ENCODE data around the gene CCND1. TPM values are rescaled to one million over a fixed set of nuclear protein-coding genes. Genes with fewer than 3 reads are reported as not detected.

The CCND1 gene
- total and polyA plus RNA-seq, 12 donors: 12.1 to 149 (median 80.7) TPM

DNA sequence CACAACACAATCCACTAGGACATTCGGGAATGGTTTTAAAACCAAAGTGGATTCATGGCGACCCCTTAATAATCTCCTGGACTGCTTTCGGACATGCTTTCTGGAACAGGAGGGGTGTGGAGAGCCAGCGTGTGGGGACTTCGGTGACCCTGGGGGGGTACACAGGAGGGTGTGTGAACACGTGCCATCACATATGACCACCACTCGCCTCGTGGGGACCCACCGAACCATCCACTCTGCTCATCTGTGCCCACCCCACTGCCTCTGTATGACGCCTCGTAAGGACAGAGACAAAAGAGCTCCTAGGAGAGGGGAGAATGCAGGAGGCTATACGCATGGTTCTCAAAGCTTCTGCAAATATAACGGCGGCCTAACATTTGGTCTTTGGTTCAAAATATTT is 25.3 kb downstream of the CCND1 start:
- WGBS, 4 donors: 90 to 93% (median 91%) methylated on average over 9 to 14 of the region's 14 CpGs
- intact Hi-C loops (cut with DNase I): no loop called here
- Histone ChIP-seq H3K36me3 (replicated peaks in 1 of 2) (peaks cover 0 to 43% of the 10 kb centered on the region in 2 donors), H3K27me3 (no peaks in the 10 kb centered on the region), H3K27ac (no peak overlapping the region), H3K4me1 (replicated peaks in 1 of 2) (peaks cover 3 to 18% of the 10 kb centered on the region in 2 donors), H3K4me3 (no peak overlapping the region), H3K9me3 (replicated peaks in 1 of 3) (no peaks in the 10 kb centered on the region)
- TF ChIP-seq CTCF (IDR thresholded peaks at IDR 0.05): no peak
- TF ChIP-seq POLR2A (IDR thresholded peaks at IDR 0.05): no peak
- peak in 1 of 7 donors; percentile 7 for DNase-seq

DNA sequence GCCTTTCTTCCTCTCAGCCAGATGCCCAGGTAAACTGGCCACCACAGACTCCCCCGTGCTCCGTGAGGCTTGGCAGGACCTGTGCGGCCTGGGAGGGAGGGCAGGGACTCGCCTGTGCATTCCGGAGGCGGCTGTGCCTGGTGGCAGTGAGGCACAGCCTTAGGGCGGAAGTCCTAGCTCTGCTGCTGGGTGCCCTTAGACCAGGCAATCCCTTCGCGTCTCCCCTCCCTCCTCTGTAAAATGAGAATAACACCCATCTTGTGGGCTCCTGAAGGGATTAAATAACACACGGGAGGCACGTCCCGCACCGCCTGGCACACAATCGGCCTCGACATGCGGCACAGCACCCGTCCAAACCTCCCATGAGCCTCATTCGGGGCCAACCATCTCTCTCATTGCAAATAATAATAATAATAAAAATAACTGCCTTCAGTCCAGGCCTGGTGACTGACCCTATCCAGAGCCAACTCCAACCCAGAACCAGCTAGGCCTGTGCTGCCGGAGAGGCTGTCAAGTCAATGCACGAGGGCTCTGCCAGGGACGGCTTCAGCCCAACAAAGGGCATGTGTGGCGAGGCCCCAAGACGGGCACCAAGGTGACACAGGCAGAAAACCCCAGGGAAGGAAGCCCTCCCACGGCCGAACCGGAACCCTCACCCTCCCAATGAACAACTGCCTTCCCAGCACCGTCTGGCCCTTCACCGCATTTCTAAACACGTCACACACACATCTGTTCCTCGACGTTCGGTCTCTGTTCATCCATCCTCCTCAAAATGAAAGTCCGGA is 26.0 kb downstream of the CCND1 start:
- peak in 1 of 7 donors; percentile 10 for DNase-seq
- Histone ChIP-seq H3K27ac (no peak overlapping the region), H3K4me3 (no peak overlapping the region), H3K9me3 (replicated peaks in 1 of 3) (no peaks in the 10 kb centered on the region), H3K4me1 (replicated peaks in 1 of 2) (peaks cover 3 to 18% of the 10 kb centered on the region in 2 donors), H3K36me3 (replicated peaks in 1 of 2) (peaks cover 0 to 49% of the 10 kb centered on the region in 2 donors), H3K27me3 (no peaks in the 10 kb centered on the region)
- intact Hi-C loops (cut with DNase I): no loop called here
- 91 to 94% (median 92%) methylated on average over 26 to 33 of the region's 33 CpGs for WGBS, 4 donors
- TF ChIP-seq POLR2A (IDR thresholded peaks at IDR 0.05) (no peak), CTCF (IDR thresholded peaks at IDR 0.05) (no peak)

GRCh38 chr11:69667619-69668604 is 27.0 kb downstream of the CCND1 start:
- TF ChIP-seq POLR2A (IDR thresholded peaks at IDR 0.05): peak in 1 of 2 donors; percentile 52
- TF ChIP-seq CTCF (IDR thresholded peaks at IDR 0.05): no peak
- peak in 6 of 7 donors; percentile 79 to 93 (median 84) for DNase-seq
- 76 to 89% (median 80%) methylated on average over 23 to 26 of the region's 26 CpGs for WGBS, 4 donors
- Histone ChIP-seq H3K27me3 (no peaks in the 10 kb centered on the region), H3K9me3 (replicated peaks in 1 of 3) (no peaks in the 10 kb centered on the region), H3K4me3 (no peak overlapping the region), H3K4me1 (replicated peaks in 1 of 2) (peaks cover 3 to 18% of the 10 kb centered on the region in 2 donors), H3K27ac (peak overlapping the region in 2 of 5 donors; percentile 46 to 72), H3K36me3 (replicated peaks in 1 of 2) (peaks cover 0 to 52% of the 10 kb centered on the region in 2 donors)
- intact Hi-C loops (cut with DNase I): no loop called here

- Histone ChIP-seq H3K27me3 (no peaks in the 10 kb centered on the region), H3K36me3 (replicated peaks in 1 of 2) (peaks cover 0 to 52% of the 10 kb centered on the region in 2 donors), H3K4me1 (replicated peaks in 1 of 2) (peaks cover 11 to 32% of the 10 kb centered on the region in 2 donors), H3K27ac (no peak overlapping the region), H3K9me3 (replicated peaks in 1 of 3) (no peaks in the 10 kb centered on the region), H3K4me3 (no peak overlapping the region)
- no peak for DNase-seq
- no peak for TF ChIP-seq CTCF (IDR thresholded peaks at IDR 0.05)
- intact Hi-C loops (cut with DNase I): no loop called here
- WGBS, 4 donors: 89 to 92% (median 91%) methylated on average over 15 to 19 of the region's 19 CpGs
Measured at GRCh38 chr11:69669486-69669885, 28.5 kb downstream of the CCND1 start.
